GM21526 (cell line): Measurements from ENCODE around the gene CD9.
"Not testable (repeated sequence)": the region's sequence is repeated elsewhere in the genome, so short reads cannot be mapped to it uniquely, and the experiment has no call there.

Experiments used
- ATAC-seq: cut with Tn5 transposase; IDR thresholded peaks from one replicate; pipeline ENCODE4 v1.9.1; 2021; ENCODE audit warnings: moderate library complexity; ENCODE audit not compliant: unreplicated experiment, low FRiP score

Gene CD9

DNA sequence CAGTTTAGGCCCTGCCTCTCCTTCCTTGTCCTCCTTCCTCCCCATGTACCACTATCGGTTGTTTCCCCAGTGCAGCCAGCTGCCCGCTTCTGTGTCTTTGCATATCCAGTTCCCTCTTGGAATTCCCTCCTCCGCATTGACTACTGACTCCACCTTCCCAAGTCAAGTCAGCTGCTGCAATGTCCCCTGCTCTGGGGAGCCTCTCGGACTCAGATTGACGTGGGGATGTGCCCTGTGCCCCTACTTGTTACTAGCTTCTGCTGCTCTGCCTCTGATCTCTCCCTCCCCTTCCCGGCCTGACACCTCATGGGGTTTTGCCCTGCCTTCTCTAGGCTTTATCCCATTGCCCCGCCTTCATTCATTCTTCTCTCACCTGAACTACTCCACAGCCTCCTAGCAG is 2.1 kb upstream of the CD9 start:
- ATAC-seq = no peak

DNA sequence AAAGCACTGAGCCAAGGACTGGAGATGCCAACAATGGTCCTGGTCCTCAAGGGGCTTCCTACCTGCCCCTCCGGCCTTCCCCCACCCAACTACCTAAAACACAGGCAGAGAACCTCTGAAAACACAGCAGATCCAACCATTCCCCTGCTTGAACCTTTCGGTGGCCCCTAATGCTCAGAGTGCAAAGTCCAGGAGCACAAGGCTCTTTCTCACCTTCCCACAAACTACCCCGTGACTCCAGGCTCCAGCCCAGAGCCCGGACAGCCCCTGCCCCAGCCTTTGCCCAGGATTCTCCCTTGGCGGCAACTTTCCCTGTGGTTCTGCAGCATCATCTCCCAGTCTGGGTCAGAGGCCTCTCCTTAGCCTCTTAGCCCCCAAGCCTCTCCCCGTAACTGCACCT is 1.6 kb upstream of the CD9 start:
- no peak for ATAC-seq

GRCh38 chr12:6198985-6199530 is 1.1 kb upstream of the CD9 start:
- ATAC-seq = no peak

GRCh38 chr12:6199531-6200255 is 507 bp upstream of the CD9 start:
- ATAC-seq = no peak

GRCh38 chr12:6201213-6201608 is 1.0 kb downstream of the CD9 start:
- ATAC-seq = no peak

- ATAC-seq = no peak
Measured at GRCh38 chr12:6201826-6202225, 1.6 kb downstream of the CD9 start.

DNA sequence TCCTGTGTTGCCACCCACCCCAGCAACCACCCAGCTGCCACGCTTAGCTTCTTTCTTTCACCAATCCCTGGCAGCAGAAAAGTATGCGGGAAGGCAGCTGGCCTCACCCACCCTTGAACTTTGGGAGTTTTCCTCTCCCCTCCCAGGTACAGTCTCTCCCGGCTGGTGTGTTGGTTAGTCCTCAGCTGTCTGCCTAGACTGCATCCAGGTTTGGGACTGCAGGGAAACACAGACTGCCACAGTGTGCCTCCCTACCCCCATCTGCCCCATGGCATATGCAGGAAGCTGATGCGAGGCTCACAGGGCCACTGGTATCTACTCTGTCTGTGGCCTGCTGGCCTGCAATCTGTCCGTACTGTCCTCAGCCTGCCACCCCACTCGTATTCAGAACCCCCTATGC is 2.1 kb downstream of the CD9 start:
- no peak for ATAC-seq

- no peak for ATAC-seq
Measured at GRCh38 chr12:6202846-6203245, 2.6 kb downstream of the CD9 start.

- no peak for ATAC-seq
Measured at GRCh38 chr12:6203601-6204000, 3.4 kb downstream of the CD9 start.

GRCh38 chr12:6204533-6205143 is 4.4 kb downstream of the CD9 start:
- ATAC-seq = no peak

GRCh38 chr12:6205144-6205539 is 4.9 kb downstream of the CD9 start:
- no peak for ATAC-seq

DNA sequence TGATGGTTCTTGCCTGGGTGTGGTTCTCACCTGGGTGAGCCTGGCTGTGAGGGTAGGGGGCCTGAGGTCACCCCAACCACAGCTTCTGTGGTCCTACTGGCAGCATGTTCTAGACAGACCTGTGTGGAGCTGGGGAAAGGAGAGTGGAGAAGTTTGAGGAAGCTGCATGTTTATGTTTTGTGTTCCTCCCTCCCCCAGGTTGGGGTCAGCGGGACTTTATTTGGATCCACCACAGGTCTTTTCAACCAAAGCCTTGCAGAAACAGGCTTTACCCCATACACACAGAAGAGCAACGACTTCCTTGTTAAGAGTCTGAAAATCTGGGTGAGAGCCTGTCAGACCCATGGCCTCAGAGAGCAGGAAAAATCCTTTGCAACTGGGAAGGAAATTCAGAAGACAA is 5.6 kb downstream of the CD9 start:
- no peak for ATAC-seq

GRCh38 chr12:6206327-6206726 is 6.1 kb downstream of the CD9 start:
- ATAC-seq = no peak

DNA sequence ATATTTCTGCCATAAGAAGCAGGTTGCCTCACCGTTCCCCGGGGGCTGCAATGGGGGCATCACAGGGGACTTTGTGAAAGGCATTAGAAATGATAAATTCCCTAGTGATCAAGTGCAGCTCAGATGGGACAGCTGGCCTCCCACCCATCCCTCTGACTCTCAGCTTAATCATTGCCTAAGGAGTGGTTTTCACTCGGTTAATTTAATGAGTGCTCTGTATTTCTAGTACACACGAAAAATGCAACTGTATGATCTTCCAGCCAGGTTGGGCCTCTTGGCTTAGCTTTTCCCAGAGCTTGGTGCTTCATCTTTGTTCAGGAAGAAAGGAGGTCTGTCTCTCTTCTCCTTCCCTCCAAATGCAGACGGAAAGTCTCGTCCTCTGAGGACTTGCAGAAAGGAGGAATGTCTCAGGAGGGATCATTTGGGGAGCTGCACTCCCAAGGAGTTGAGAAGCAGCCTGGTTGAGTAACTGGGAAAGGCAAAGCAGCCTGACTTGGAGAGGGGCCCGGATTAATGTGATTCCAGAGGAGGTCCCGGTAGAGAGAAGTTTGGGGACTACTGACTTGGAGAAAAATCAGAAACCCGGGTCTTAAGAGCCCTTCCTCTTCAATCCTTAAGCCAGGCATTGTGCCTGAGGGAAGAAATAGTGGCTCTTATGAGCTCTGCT is 7.2 kb downstream of the CD9 start:
- ATAC-seq = no peak

DNA sequence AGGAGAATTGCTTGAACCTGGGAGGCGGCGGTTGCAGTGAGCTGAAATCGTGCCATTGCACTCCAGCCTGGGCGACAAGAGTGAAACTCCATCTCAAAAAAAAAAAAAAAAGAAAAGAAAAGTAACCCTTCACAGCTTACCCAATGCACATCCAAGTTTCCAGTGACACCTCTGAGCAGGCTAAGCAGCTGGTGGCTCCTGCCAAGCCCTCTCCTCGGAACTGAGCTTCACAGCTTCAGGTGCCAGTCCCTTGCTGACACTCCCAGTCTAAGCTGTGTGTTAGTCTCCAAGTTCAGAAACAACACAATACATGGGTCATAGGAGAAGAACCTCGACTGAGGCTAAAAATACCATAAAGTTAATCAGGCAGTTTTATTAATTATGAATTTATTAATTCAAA is 7.9 kb downstream of the CD9 start:
- no peak for ATAC-seq

DNA sequence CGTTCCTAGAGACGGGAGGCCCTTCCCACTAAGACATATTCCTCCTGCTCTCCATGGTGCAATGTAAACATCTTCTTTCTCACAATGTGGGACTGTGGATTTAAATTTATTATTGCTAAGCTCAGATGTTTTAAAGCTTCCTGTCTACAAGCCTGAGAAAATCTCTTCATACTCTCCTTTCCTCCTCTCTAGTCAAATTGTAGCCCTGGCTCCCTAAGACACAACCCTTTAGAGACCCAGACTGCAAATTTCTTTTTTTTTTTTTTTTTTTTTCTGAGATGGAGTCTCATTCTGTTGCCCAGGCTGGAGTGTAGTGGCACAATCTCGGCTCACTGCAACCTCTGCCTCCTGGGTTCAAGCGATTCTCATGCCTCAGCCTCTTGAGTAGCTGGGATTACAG is 9.2 kb downstream of the CD9 start:
- ATAC-seq = not testable (repeated sequence)

GRCh38 chr12:6211421-6211869 is 11.2 kb downstream of the CD9 start:
- no peak for ATAC-seq

DNA sequence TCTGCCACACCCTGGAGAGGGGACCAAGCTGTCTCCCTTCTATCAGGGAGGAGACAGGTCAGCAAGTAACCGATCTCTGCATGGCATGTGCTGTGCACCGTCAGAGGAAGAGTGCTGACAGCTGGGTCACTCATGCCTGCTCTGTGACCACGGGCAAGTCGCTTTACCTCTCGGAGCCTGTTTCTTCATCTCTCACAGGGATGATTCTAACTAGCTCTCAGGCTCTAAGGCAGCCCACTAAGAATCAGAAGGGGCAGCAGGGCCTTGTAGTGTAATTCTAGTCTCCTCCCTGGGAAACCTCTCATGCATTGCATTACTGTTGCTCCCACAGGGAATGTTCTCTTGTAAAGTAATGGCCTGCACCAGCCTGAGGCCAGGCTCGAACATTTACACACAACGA is 11.9 kb downstream of the CD9 start:
- no peak for ATAC-seq

- no peak for ATAC-seq
Measured at GRCh38 chr12:6213969-6214368, 13.8 kb downstream of the CD9 start.

GRCh38 chr12:6214633-6215032 is 14.4 kb downstream of the CD9 start:
- ATAC-seq = no peak

DNA sequence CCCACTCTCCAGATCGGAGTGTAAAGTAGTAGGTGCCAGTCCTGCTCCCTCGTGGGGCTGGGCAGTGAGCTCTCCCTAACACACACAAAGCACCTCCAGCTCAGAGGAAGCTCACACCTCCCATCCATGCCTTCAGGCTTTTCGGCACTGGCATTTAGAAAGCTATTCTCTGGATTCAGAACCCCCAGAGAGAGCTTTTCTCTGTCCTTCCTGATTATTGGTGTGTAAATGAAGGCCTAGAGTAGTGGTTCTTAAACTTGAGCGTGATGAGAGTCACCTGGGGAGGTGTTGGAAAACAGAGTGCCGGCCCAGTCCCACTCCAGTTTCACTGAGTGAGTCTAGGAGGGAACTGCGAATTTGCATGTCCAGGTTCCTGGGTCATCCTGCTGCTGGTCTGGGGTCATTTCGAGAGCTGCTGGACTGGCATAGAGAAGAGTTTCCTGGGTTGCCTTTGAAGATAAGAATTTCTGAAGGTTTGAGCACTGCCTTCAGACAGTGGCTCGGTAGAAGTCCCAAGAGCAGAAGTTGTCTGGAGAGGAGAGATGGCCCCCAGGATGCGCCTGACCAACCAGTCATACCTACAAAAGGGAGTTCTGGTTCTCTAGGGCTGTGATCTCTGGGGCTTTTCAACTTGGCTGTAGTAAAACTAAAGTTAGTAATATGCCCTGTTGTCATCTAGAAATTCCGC is 15.1 kb downstream of the CD9 start:
- no peak for ATAC-seq
